Nephron (organoid): ENCODE measurements around the gene IFT43.

Experiments
- H3K27ac Mint-ChIP-seq, 3 experiments: 2 replicates each; pipeline ENCODE4 v1.8.0; 2020; ENCODE audit warnings: mixed read lengths in 3 of 3, mild to moderate bottlenecking in 2 of 3, moderate library complexity in 1 of 3
- H3K27me3 Mint-ChIP-seq: 2 replicates; pipeline ENCODE4 v1.8.0; 2021; ENCODE audit warnings: low read depth, mild to moderate bottlenecking, moderate library complexity, mixed read lengths
- H3K36me3 Mint-ChIP-seq: 2 replicates; pipeline ENCODE4 v1.8.0; 2020; ENCODE audit warnings: low read depth, mixed read lengths
- H3K4me1 Mint-ChIP-seq: 2 replicates; pipeline ENCODE4 v1.8.0; 2020; ENCODE audit warnings: mixed read lengths
- H3K4me3 Mint-ChIP-seq, 3 experiments: 2 replicates each; pipeline ENCODE4 v1.8.0; 2020; ENCODE audit warnings: mild to moderate bottlenecking in 3 of 3, mixed read lengths in 3 of 3, moderate library complexity in 2 of 3
- H3K9me3 Mint-ChIP-seq: 2 replicates; pipeline ENCODE4 v1.8.0; 2020; ENCODE audit warnings: mixed read lengths
- TF ChIP-seq, protein P1 (sequence below), 3 experiments: fragments of 200-600 bp; sonication (generic); IDR thresholded peaks; one replicate each; pipeline ENCODE4 v1.5.0; 2021; ENCODE audit warnings: antibody characterized with exemption in 3 of 3; ENCODE audit not compliant: unreplicated experiment in 3 of 3

IFT43 gene

GRCh38 chr14:76053572-76054355 is 68.2 kb downstream of the IFT43 start:
- TF ChIP-seq, protein P1, sequence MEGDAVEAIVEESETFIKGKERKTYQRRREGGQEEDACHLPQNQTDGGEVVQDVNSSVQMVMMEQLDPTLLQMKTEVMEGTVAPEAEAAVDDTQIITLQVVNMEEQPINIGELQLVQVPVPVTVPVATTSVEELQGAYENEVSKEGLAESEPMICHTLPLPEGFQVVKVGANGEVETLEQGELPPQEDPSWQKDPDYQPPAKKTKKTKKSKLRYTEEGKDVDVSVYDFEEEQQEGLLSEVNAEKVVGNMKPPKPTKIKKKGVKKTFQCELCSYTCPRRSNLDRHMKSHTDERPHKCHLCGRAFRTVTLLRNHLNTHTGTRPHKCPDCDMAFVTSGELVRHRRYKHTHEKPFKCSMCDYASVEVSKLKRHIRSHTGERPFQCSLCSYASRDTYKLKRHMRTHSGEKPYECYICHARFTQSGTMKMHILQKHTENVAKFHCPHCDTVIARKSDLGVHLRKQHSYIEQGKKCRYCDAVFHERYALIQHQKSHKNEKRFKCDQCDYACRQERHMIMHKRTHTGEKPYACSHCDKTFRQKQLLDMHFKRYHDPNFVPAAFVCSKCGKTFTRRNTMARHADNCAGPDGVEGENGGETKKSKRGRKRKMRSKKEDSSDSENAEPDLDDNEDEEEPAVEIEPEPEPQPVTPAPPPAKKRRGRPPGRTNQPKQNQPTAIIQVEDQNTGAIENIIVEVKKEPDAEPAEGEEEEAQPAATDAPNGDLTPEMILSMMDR (IDR thresholded peaks at IDR 0.05; ENCODE audit: unreplicated experiment in 3 of 3): no peak
- Mint-ChIP-seq H3K4me1 (no peaks in the 10 kb centered on the region), H3K27me3 (no peaks in the 10 kb centered on the region), H3K4me3 (no peak overlapping the region), H3K9me3 (no peaks in the 10 kb centered on the region), H3K36me3 (peaks cover 9% of the 10 kb centered on the region), H3K27ac (no peak overlapping the region)

- no peaks in the 10 kb centered on the region for H3K27me3 Mint-ChIP-seq
- TF ChIP-seq, protein P1 (IDR thresholded peaks at IDR 0.05; ENCODE audit: unreplicated experiment in 3 of 3): no peak
Measured at GRCh38 chr14:76055330-76055729, 69.8 kb downstream of the IFT43 start.

GRCh38 chr14:76056128-76056527 is 70.6 kb downstream of the IFT43 start:
- TF ChIP-seq, protein P1 (IDR thresholded peaks at IDR 0.05; ENCODE audit: unreplicated experiment in 3 of 3): no peak
- H3K36me3 Mint-ChIP-seq: peaks cover 27% of the 10 kb centered on the region
- no peaks in the 10 kb centered on the region for H3K9me3 Mint-ChIP-seq
- no peak overlapping the region for H3K27ac Mint-ChIP-seq
- no peak overlapping the region for H3K4me3 Mint-ChIP-seq
- H3K4me1 Mint-ChIP-seq: no peaks in the 10 kb centered on the region
- H3K27me3 Mint-ChIP-seq: no peaks in the 10 kb centered on the region

More at GRCh38 chr14:76055330-76055729, 69.8 kb downstream of the IFT43 start:
- H3K36me3 Mint-ChIP-seq: peaks cover 22% of the 10 kb centered on the region
- no peaks in the 10 kb centered on the region for H3K9me3 Mint-ChIP-seq
- H3K4me1 Mint-ChIP-seq: no peaks in the 10 kb centered on the region
- no peak overlapping the region for H3K27ac Mint-ChIP-seq
- no peak overlapping the region for H3K4me3 Mint-ChIP-seq

DNA sequence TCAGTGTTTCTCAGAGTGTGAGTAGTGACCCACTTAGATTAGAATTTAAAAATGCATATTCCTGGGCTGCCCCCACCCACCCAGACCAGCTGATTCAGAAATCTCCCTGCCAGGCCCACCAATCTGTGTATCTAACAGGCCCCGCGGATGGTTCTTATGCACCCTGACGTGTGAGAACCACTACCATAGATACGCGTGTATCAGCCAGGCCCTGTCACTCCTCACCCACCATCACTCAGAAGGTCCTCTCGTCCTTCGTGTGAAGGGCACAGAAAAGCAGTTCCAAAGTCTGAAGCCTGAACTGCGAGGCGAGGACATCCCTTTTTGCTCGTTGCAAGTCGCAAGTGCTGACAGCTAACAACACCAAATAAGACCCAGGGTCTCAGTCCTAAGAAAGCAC is 72.4 kb downstream of the IFT43 start:
- Mint-ChIP-seq H3K4me1 (no peaks in the 10 kb centered on the region), H3K36me3 (peaks cover 39% of the 10 kb centered on the region), H3K4me3 (no peak overlapping the region), H3K9me3 (no peaks in the 10 kb centered on the region), H3K27me3 (no peaks in the 10 kb centered on the region), H3K27ac (no peak overlapping the region)
- TF ChIP-seq, protein P1 (IDR thresholded peaks at IDR 0.05; ENCODE audit: unreplicated experiment in 3 of 3): no peak

DNA sequence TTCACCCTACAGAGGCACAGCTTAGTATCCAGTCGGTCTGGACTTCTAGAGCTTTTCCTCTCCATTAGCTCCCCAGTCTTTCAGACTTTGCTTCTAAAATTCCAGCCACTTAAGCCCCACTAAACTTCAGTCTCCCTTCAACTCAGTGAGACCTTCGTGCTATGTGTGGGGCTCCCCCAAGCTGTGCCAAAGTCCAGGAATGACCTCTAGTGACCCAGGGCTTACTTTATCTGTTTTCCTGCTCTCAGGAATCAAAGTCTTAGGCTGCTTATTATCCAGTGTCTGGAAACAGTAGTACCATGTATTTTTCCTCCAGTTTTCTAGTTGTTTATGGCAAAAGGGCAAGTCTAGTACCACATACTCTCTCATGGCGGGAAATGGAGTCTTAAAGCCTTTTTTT is 77.8 kb downstream of the IFT43 start:
- H3K4me3 Mint-ChIP-seq: no peak overlapping the region
- no peaks in the 10 kb centered on the region for H3K27me3 Mint-ChIP-seq
- no peaks in the 10 kb centered on the region for H3K4me1 Mint-ChIP-seq

More for the DNA sequence above, 77.8 kb downstream of the IFT43 start:
- TF ChIP-seq, protein P1 (IDR thresholded peaks at IDR 0.05; ENCODE audit: unreplicated experiment in 3 of 3): no peak
- H3K9me3 Mint-ChIP-seq: peaks cover 9% of the 10 kb centered on the region
- no peak overlapping the region for H3K27ac Mint-ChIP-seq
- H3K36me3 Mint-ChIP-seq: peaks cover 84% of the 10 kb centered on the region
